Measurements from ENCODE around the gene ABLIM1. TPM values are rescaled to one million over a fixed set of nuclear protein-coding genes. Genes with fewer than 3 reads are reported as not detected.

The ABLIM1 gene
- total RNA-seq, 4 donors from 2014 or later: 156 to 278 (median 213) TPM

GRCh38 chr10:114668375-114669080 is 10.5 kb upstream of the ABLIM1 start:
- no peak overlapping the region for H3K4me3 ChIP-seq
- no peak for TF ChIP-seq CTCF (IDR thresholded peaks at IDR 0.05)
- no peak for TF ChIP-seq EP300 (IDR thresholded peaks at IDR 0.05)
- TF ChIP-seq POLR2AphosphoS5 (IDR thresholded peaks at IDR 0.05): no peak
- no peak for TF ChIP-seq POLR2A (IDR thresholded peaks at IDR 0.05)
- no peak overlapping the region for H3K27ac ChIP-seq
- H3K4me1 ChIP-seq: peaks cover 3% of the 10 kb centered on the region
- DNase-seq (ENCODE audit: low spot score in 2 of 2): no peak
- H3K27me3 ChIP-seq: no peaks in the 10 kb centered on the region
- no peaks in the 10 kb centered on the region for H3K9me3 ChIP-seq
- 92% methylated on average over 6 of the region's 6 CpGs for WGBS
- no peaks in the 10 kb centered on the region for H3K36me3 ChIP-seq

GRCh38 chr10:114665873-114666272 is 7.8 kb upstream of the ABLIM1 start:
- Histone ChIP-seq H3K4me1 (peaks cover 3% of the 10 kb centered on the region), H3K36me3 (no peaks in the 10 kb centered on the region), H3K9me3 (no peaks in the 10 kb centered on the region), H3K4me3 (no peak overlapping the region), H3K27ac (no peak overlapping the region), H3K27me3 (no peaks in the 10 kb centered on the region)
- no peak for TF ChIP-seq EP300 (IDR thresholded peaks at IDR 0.05)
- WGBS: 83% methylated on average over 1 of the region's 1 CpG
- no peak for DNase-seq (ENCODE audit: low spot score in 2 of 2)

- no peak for DNase-seq (ENCODE audit: low spot score in 2 of 2)
- Histone ChIP-seq H3K4me1 (peaks cover 3% of the 10 kb centered on the region), H3K36me3 (no peaks in the 10 kb centered on the region), H3K27ac (no peak overlapping the region), H3K4me3 (no peak overlapping the region), H3K27me3 (no peaks in the 10 kb centered on the region), H3K9me3 (no peaks in the 10 kb centered on the region)
- TF ChIP-seq EP300 (IDR thresholded peaks at IDR 0.05) (no peak), POLR2A (IDR thresholded peaks at IDR 0.05) (no peak), POLR2AphosphoS5 (IDR thresholded peaks at IDR 0.05) (no peak), CTCF (IDR thresholded peaks at IDR 0.05) (no peak)
- WGBS: 69% methylated on average over 2 of the region's 2 CpGs
These were observed 7.3 kb upstream of the ABLIM1 start for GRCh38 chr10:114665406-114665805.

- DNase-seq (ENCODE audit: low spot score in 2 of 2): no peak
- no peak for TF ChIP-seq CTCF (IDR thresholded peaks at IDR 0.05)
- no peak for TF ChIP-seq EP300 (IDR thresholded peaks at IDR 0.05)
- no peak for TF ChIP-seq POLR2A (IDR thresholded peaks at IDR 0.05)
- no peak for TF ChIP-seq POLR2AphosphoS5 (IDR thresholded peaks at IDR 0.05)
These were observed 6.1 kb upstream of the ABLIM1 start for GRCh38 chr10:114664127-114664526.

GRCh38 chr10:114663626-114664025 is 5.6 kb upstream of the ABLIM1 start:
- Histone ChIP-seq H3K4me3 (no peak overlapping the region), H3K27ac (no peak overlapping the region), H3K36me3 (no peaks in the 10 kb centered on the region), H3K27me3 (no peaks in the 10 kb centered on the region), H3K4me1 (peaks cover 3% of the 10 kb centered on the region), H3K9me3 (no peaks in the 10 kb centered on the region)
- TF ChIP-seq CTCF (IDR thresholded peaks at IDR 0.05) (no peak), EP300 (IDR thresholded peaks at IDR 0.05) (no peak), POLR2AphosphoS5 (IDR thresholded peaks at IDR 0.05) (no peak), POLR2A (IDR thresholded peaks at IDR 0.05) (no peak)
- 67% methylated on average over 8 of the region's 8 CpGs for WGBS
- no peak for DNase-seq (ENCODE audit: low spot score in 2 of 2)

More at GRCh38 chr10:114664127-114664526, 6.1 kb upstream of the ABLIM1 start:
- no peak overlapping the region for H3K27ac ChIP-seq
- no peaks in the 10 kb centered on the region for H3K27me3 ChIP-seq
- H3K36me3 ChIP-seq: no peaks in the 10 kb centered on the region
- H3K9me3 ChIP-seq: no peaks in the 10 kb centered on the region
- WGBS: 75% methylated on average over 4 of the region's 4 CpGs
- no peak overlapping the region for H3K4me3 ChIP-seq
- H3K4me1 ChIP-seq: peaks cover 3% of the 10 kb centered on the region

All from suprapubic skin (tissue), 4 donors.